Osteocyte (in vitro differentiated cells): ENCODE measurements around the gene B4GALNT4. TPM values are rescaled to one million over a fixed set of nuclear protein-coding genes. Genes with fewer than 3 reads are reported as not detected.
A peak's percentile ranks its signal among the peaks of the same experiment; 100 is the strongest.

ENCODE experiments used
- DNase-seq: peaks from one replicate; pipeline ENCODE4 v3.0.0; 2021; ENCODE audit warnings: mixed read lengths; ENCODE audit not compliant: unreplicated experiment; ENCODE audit errors: extremely low spot score
- H3K27ac Mint-ChIP-seq: one replicate; pipeline ENCODE4 v1.8.0; 2021; ENCODE audit warnings: mild to moderate bottlenecking, mixed read lengths; ENCODE audit not compliant: unreplicated experiment
- H3K27me3 Mint-ChIP-seq: one replicate; pipeline ENCODE4 v1.8.0; 2021; ENCODE audit warnings: mixed read lengths; ENCODE audit not compliant: unreplicated experiment
- H3K36me3 Mint-ChIP-seq: one replicate; pipeline ENCODE4 v1.8.0; 2021; ENCODE audit warnings: mixed read lengths; ENCODE audit not compliant: unreplicated experiment
- H3K4me1 Mint-ChIP-seq: one replicate; pipeline ENCODE4 v1.8.0; 2021; ENCODE audit warnings: mixed read lengths; ENCODE audit not compliant: unreplicated experiment
- H3K4me3 Mint-ChIP-seq: one replicate; pipeline ENCODE4 v1.8.0; 2021; ENCODE audit warnings: mild to moderate bottlenecking, moderate library complexity, mixed read lengths; ENCODE audit not compliant: unreplicated experiment
- H3K9me3 Mint-ChIP-seq: one replicate; pipeline ENCODE4 v1.8.0; 2021; ENCODE audit warnings: mixed read lengths; ENCODE audit not compliant: unreplicated experiment
- CTCF ChIP-seq: fragments of 200-600 bp; sonication (generic); IDR thresholded peaks from 2 replicates; pipeline ENCODE4 v1.5.0; 2021; ENCODE audit warnings: antibody characterized with exemption, mild to moderate bottlenecking, moderate library complexity
- total RNA-seq: library from RNA; stranded (reverse); gene quantifications from 2 replicates; pipeline ENCODE4 v1.2.1, GENCODE V29; 2021

The B4GALNT4 gene
- total RNA-seq, 1 donor from 2014 or later, result 63.3 TPM

DNA sequence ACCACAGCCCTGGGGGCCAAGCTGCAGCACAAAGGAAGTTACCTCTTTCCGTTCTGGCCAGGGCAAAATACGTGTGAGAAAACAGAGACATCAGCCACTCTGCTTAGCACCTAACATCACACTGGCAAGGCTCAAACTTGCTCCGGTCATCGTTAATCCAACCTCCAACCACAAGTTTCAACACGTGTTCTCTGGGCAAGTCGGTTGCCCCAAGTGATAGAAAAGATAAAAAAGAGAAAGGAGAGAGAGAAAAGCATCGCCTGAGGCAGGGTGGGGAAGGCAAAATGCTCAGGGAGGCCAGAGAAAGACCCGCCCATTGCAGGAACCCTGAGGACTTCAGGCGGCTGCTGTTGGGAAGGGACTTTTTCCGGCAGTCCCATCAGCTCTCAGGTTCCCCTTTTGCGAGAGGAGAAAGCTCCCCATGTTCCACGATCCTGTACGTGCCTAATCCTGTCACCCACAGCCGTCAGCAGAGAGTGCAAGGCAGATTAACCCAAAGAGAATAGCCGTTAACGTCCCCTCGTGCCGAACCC is 18.5 kb upstream of the B4GALNT4 start:
- no peak for TF ChIP-seq CTCF
- H3K9me3 Mint-ChIP-seq, result no peaks in the 10 kb centered on the region
- no peaks in the 10 kb centered on the region for H3K27me3 Mint-ChIP-seq
- H3K4me1 Mint-ChIP-seq, result peaks cover 39% of the 10 kb centered on the region
- H3K4me3 Mint-ChIP-seq, result no peak overlapping the region
- no peaks in the 10 kb centered on the region for H3K36me3 Mint-ChIP-seq
- no peak for DNase-seq
- H3K27ac Mint-ChIP-seq, result peak overlapping the region; percentile 19

GRCh38 chr11:351411-351810 is 17.9 kb upstream of the B4GALNT4 start:
- no peaks in the 10 kb centered on the region for H3K9me3 Mint-ChIP-seq
- peak overlapping the region; percentile 3 for H3K27ac Mint-ChIP-seq
- DNase-seq, result no peak
- H3K36me3 Mint-ChIP-seq, result no peaks in the 10 kb centered on the region
- H3K27me3 Mint-ChIP-seq, result no peaks in the 10 kb centered on the region
- H3K4me1 Mint-ChIP-seq, result peaks cover 39% of the 10 kb centered on the region
- no peak for TF ChIP-seq CTCF
- H3K4me3 Mint-ChIP-seq, result no peak overlapping the region

GRCh38 chr11:352456-353031 is 16.8 kb upstream of the B4GALNT4 start:
- Mint-ChIP-seq H3K27ac (peak overlapping the region; percentile 96), H3K4me3 (no peak overlapping the region)

GRCh38 chr11:353179-353873 is 16.0 kb upstream of the B4GALNT4 start:
- no peak for TF ChIP-seq CTCF
- no peak for DNase-seq
- Mint-ChIP-seq H3K36me3 (no peaks in the 10 kb centered on the region), H3K4me3 (peak overlapping the region; percentile 43), H3K27ac (peak overlapping the region; percentile 96), H3K27me3 (no peaks in the 10 kb centered on the region), H3K4me1 (peaks cover 39% of the 10 kb centered on the region), H3K9me3 (no peaks in the 10 kb centered on the region)

More at GRCh38 chr11:352456-353031, 16.8 kb upstream of the B4GALNT4 start:
- Mint-ChIP-seq H3K36me3 (no peaks in the 10 kb centered on the region), H3K27me3 (no peaks in the 10 kb centered on the region), H3K4me1 (peaks cover 39% of the 10 kb centered on the region), H3K9me3 (no peaks in the 10 kb centered on the region)
- TF ChIP-seq CTCF, result no peak
- DNase-seq, result no peak
